Aorta (tissue), 5 donors: ENCODE measurements around the gene MAP6. TPM values are rescaled to one million over a fixed set of nuclear protein-coding genes. Genes with fewer than 3 reads are reported as not detected.

ENCODE experiments used
- ATAC-seq: fragments of 200-7000 bp; cut with Tn5 transposase; one replicate; pipeline ENCODE4 v1.9.1; 2022; ENCODE audit warnings: moderate library complexity; ENCODE audit not compliant: low FRiP score
- DNase-seq, 2 donors: peaks; one replicate each; pipeline ENCODE4 v3.0.0-alpha.2; 2020
- H3K27ac ChIP-seq, 2 donors: one replicate each; pipeline ENCODE4 v1.5.1; 2013; ENCODE audit warnings: low read length in 2 of 2, mild to moderate bottlenecking in 2 of 2, moderate library complexity in 2 of 2, control low read depth in 1 of 2, inconsistent platforms in 1 of 2, low read depth in 1 of 2
- H3K27me3 ChIP-seq, 2 donors: one replicate each; pipeline ENCODE4 v1.6.1; 2013; ENCODE audit warnings: control low read depth in 1 of 2, low read length in 1 of 2, mild to moderate bottlenecking in 1 of 2, moderate library complexity in 1 of 2; ENCODE audit not compliant: insufficient read depth in 2 of 2, control insufficient read depth in 1 of 2
- H3K36me3 ChIP-seq, 2 donors: one replicate each; pipeline ENCODE4 v1.6.1; 2013; ENCODE audit warnings: control low read depth in 1 of 2, low read length in 1 of 2, mild to moderate bottlenecking in 1 of 2; ENCODE audit not compliant: insufficient read depth in 2 of 2, control insufficient read depth in 1 of 2
- H3K4me1 ChIP-seq, 2 donors: one replicate each; pipeline ENCODE4 v1.6.1; 2013; ENCODE audit warnings: low read length in 2 of 2, control low read depth in 1 of 2, mild to moderate bottlenecking in 1 of 2, moderate library complexity in 1 of 2; ENCODE audit not compliant: insufficient read depth in 2 of 2, control insufficient read depth in 1 of 2
- H3K4me3 ChIP-seq, 2 donors: one replicate each; pipeline ENCODE4 v1.5.1; 2013; ENCODE audit warnings: low read length in 2 of 2, control low read depth in 1 of 2, mild to moderate bottlenecking in 1 of 2
- H3K9me3 ChIP-seq: one replicate; pipeline ENCODE4 v1.6.1; 2013; ENCODE audit warnings: mild to moderate bottlenecking, low read length; ENCODE audit not compliant: control insufficient read depth
- WGBS, 2 donors: extraction: QIAGEN DNeasy Blood & Tissue Kit; methylation state at CpG; one replicate each; pipeline ENCODE4 v1.1.7; 2013; 5-methylcytosine and 5-hydroxymethylcytosine counted together
- intact Hi-C, 2 donors: fragments of 100-400 bp; cut with DNase I; formaldehyde crosslinking; loops; one replicate each; pipeline versions ENCODE4 v1.14.2 to v1.15.0; 2022
- polyA plus RNA-seq, 2 donors: library from polyadenylated mRNA; stranded (reverse); fragments of 200-250 nt; gene quantifications; one replicate each; pipeline ENCODE4 v1.2.3, GENCODE V29; 2013
- total RNA-seq, 2 donors: library from RNA; stranded (reverse); fragmentation: NEBNext Ultra II Directional; extraction: Animal tissue kit (Norgen Biotek cat#: 25700); gene quantifications; one replicate each; pipeline ENCODE4 v1.2.1, GENCODE V29; 2021
- donor health status: healthy with polysubstance abuse.
- donor health status: Bipolar disorder and iron deficiency.
- donor health status: DM: no; HTN: no; CAD: no.
- donor health status: DM: no; HTN: no; CAD: no.
- donor health status: DM: yes; HTN: yes; CAD: no.

MAP6 gene
- total and polyA plus RNA-seq, 4 donors: 6.4 to 16.7 (median 11.3) TPM

- peaks cover 2 to 11% of the 10 kb centered on the region in 2 donors for H3K36me3 ChIP-seq
- no peaks in the 10 kb centered on the region for H3K9me3 ChIP-seq
- intact Hi-C loops: loop anchor here in 1 of 2 donors (2.0 kb wide), 1 partner anchor 30 kb away; no protein-coding TSS in a partner anchor
- H3K27ac ChIP-seq: no peak overlapping the region
- ATAC-seq (peak; percentile 55), DNase-seq (peak; percentile 85 to 90)
- no peaks in the 10 kb centered on the region for H3K27me3 ChIP-seq
- WGBS, 2 donors: 5 to 10% methylated on average over 8 of the region's 8 CpGs
- no peak overlapping the region for H3K4me3 ChIP-seq
- H3K4me1 ChIP-seq: no peaks in the 10 kb centered on the region
Measured at GRCh38 chr11:75576499-75576918, 92.3 kb downstream of the MAP6 start.

GRCh38 chr11:75576017-75576416 lies 92.8 kb downstream of the MAP6 start:
- Histone ChIP-seq H3K4me1 (no peaks in the 10 kb centered on the region), H3K9me3 (no peaks in the 10 kb centered on the region), H3K27ac (no peak overlapping the region), H3K4me3 (no peak overlapping the region), H3K36me3 (peaks cover 2 to 12% of the 10 kb centered on the region in 2 donors), H3K27me3 (no peaks in the 10 kb centered on the region)
- DNase-seq: no peak
- intact Hi-C loops: loop anchor here in 1 of 2 donors (2.0 kb wide), 1 partner anchor 29 kb away; no protein-coding TSS in a partner anchor
- no peak for ATAC-seq
- 77 to 80% methylated on average over 6 of the region's 6 CpGs for WGBS, 2 donors

GRCh38 chr11:75574698-75575602 lies 93.9 kb downstream of the MAP6 start:
- ATAC-seq: no peak
- Histone ChIP-seq H3K27ac (no peak overlapping the region), H3K9me3 (no peaks in the 10 kb centered on the region), H3K36me3 (peaks cover 2 to 17% of the 10 kb centered on the region in 2 donors), H3K4me3 (no peak overlapping the region), H3K4me1 (no peaks in the 10 kb centered on the region), H3K27me3 (no peaks in the 10 kb centered on the region)
- intact Hi-C loops: loop anchor here in 1 of 2 donors (2.0 kb wide), 1 partner anchor 26 kb away; no protein-coding TSS in a partner anchor
- WGBS, 2 donors: 62 to 63% methylated on average over 12 of the region's 12 CpGs
- DNase-seq: no peak

- Histone ChIP-seq H3K36me3 (peaks cover 2 to 26% of the 10 kb centered on the region in 2 donors), H3K27ac (no peak overlapping the region), H3K4me1 (no peaks in the 10 kb centered on the region), H3K4me3 (no peak overlapping the region), H3K27me3 (no peaks in the 10 kb centered on the region), H3K9me3 (no peaks in the 10 kb centered on the region)
- DNase-seq: no peak
- intact Hi-C loops: no loop called here
- WGBS, 2 donors: 48 to 50% methylated on average over 8 of the region's 8 CpGs
- ATAC-seq: no peak
Measured at GRCh38 chr11:75572744-75573143, 96.1 kb downstream of the MAP6 start.

- ATAC-seq: no peak
- no peak overlapping the region for H3K27ac ChIP-seq
- DNase-seq: no peak
- no peak overlapping the region for H3K4me3 ChIP-seq
- no peaks in the 10 kb centered on the region for H3K9me3 ChIP-seq
- 89 to 91% methylated on average over 14 of the region's 14 CpGs for WGBS, 2 donors
- peaks cover 2 to 29% of the 10 kb centered on the region in 2 donors for H3K36me3 ChIP-seq
- no peaks in the 10 kb centered on the region for H3K4me1 ChIP-seq
- no peaks in the 10 kb centered on the region for H3K27me3 ChIP-seq
- intact Hi-C loops: no loop called here
Measured at GRCh38 chr11:75571625-75572024, 97.2 kb downstream of the MAP6 start.

GRCh38 chr11:75570559-75571139 lies 98.2 kb downstream of the MAP6 start:
- Histone ChIP-seq H3K9me3 (no peaks in the 10 kb centered on the region), H3K27ac (no peak overlapping the region), H3K4me3 (no peak overlapping the region), H3K4me1 (no peaks in the 10 kb centered on the region), H3K36me3 (peaks cover 2 to 32% of the 10 kb centered on the region in 2 donors), H3K27me3 (no peaks in the 10 kb centered on the region)
- intact Hi-C loops: no loop called here
- WGBS, 2 donors: 61 to 63% methylated on average over 9 of the region's 9 CpGs
- DNase-seq (no peak), ATAC-seq (no peak)

- no peaks in the 10 kb centered on the region for H3K9me3 ChIP-seq
- no peaks in the 10 kb centered on the region for H3K4me1 ChIP-seq
- peaks cover 2 to 32% of the 10 kb centered on the region in 2 donors for H3K36me3 ChIP-seq
- ATAC-seq: no peak
- intact Hi-C loops: no loop called here
- WGBS, 2 donors: 75 to 77% methylated on average over 14 of the region's 14 CpGs
- H3K27ac ChIP-seq: no peak overlapping the region
- no peak for DNase-seq
- no peak overlapping the region for H3K4me3 ChIP-seq
- no peaks in the 10 kb centered on the region for H3K27me3 ChIP-seq
Measured at GRCh38 chr11:75568616-75569219, 100.1 kb downstream of the MAP6 start.

- peaks cover 2 to 30% of the 10 kb centered on the region in 2 donors for H3K36me3 ChIP-seq
- no peak for ATAC-seq
- no peaks in the 10 kb centered on the region for H3K4me1 ChIP-seq
- no peak for DNase-seq
- no peaks in the 10 kb centered on the region for H3K27me3 ChIP-seq
- 70% methylated on average over 6 of the region's 6 CpGs for WGBS, 2 donors
- no peak overlapping the region for H3K27ac ChIP-seq
- intact Hi-C loops: no loop called here
- H3K9me3 ChIP-seq: no peaks in the 10 kb centered on the region
- H3K4me3 ChIP-seq: no peak overlapping the region
Measured at GRCh38 chr11:75567971-75568370, 100.9 kb downstream of the MAP6 start.
